Mucosa of rectum (tissue), 2 donors: ENCODE data around the gene SASH1.
"Not testable (repeated sequence)": the region's sequence is repeated elsewhere in the genome, so short reads cannot be mapped to it uniquely, and the experiment has no call there.

Experiments
- H3K27ac ChIP-seq, 2 donors: one replicate each; pipeline ENCODE4 v1.7.0; 2013; ENCODE audit warnings: inconsistent platforms in 2 of 2, low read depth in 2 of 2, low read length in 2 of 2
- H3K27me3 ChIP-seq, 2 donors: one replicate each; pipeline ENCODE4 v1.7.0; 2013; ENCODE audit warnings: low read length in 2 of 2; ENCODE audit not compliant: control insufficient read depth in 2 of 2, insufficient read depth in 2 of 2
- H3K36me3 ChIP-seq, 2 donors: one replicate each; pipeline ENCODE4 v1.7.0; 2013; ENCODE audit warnings: low read length in 2 of 2; ENCODE audit not compliant: control insufficient read depth in 2 of 2, insufficient read depth in 2 of 2
- H3K4me1 ChIP-seq, 2 donors: one replicate each; pipeline ENCODE4 v1.7.0; 2013; ENCODE audit warnings: low read length in 2 of 2, mild to moderate bottlenecking in 1 of 2; ENCODE audit not compliant: control insufficient read depth in 2 of 2, insufficient read depth in 2 of 2
- H3K4me3 ChIP-seq, 2 donors: one replicate each; pipeline ENCODE4 v1.7.0; 2013; ENCODE audit warnings: low read length in 2 of 2
- H3K9ac ChIP-seq, 2 donors: one replicate each; pipeline ENCODE4 v1.7.0; 2013; ENCODE audit warnings: low read length in 2 of 2, low read depth in 1 of 2, mild to moderate bottlenecking in 1 of 2
- H3K9me3 ChIP-seq, 2 donors: one replicate each; pipeline ENCODE4 v1.7.0; 2013; ENCODE audit warnings: low read length in 2 of 2; ENCODE audit not compliant: control insufficient read depth in 2 of 2
- donor health status: healthy.
- donor health status: Normal muscosa, but diverticular disease.

The SASH1 gene

GRCh38 chr6:148364056-148364824, 21.6 kb downstream of the SASH1 start:
- no peaks in the 10 kb centered on the region for H3K4me1 ChIP-seq
- no peak overlapping the region for H3K4me3 ChIP-seq

GRCh38 chr6:148365041-148365440, 22.4 kb downstream of the SASH1 start:
- no peaks in the 10 kb centered on the region for H3K4me1 ChIP-seq
- no peaks in the 10 kb centered on the region for H3K9me3 ChIP-seq
- no peak overlapping the region for H3K4me3 ChIP-seq
- H3K36me3 ChIP-seq: no peaks in the 10 kb centered on the region
- H3K27me3 ChIP-seq: no peaks in the 10 kb centered on the region
- H3K27ac ChIP-seq: no peak overlapping the region
- H3K9ac ChIP-seq: no peak overlapping the region

More at GRCh38 chr6:148364056-148364824, 21.6 kb downstream of the SASH1 start:
- Histone ChIP-seq H3K27ac (peak overlapping the region; percentile 33 to 63), H3K9me3 (no peaks in the 10 kb centered on the region), H3K36me3 (no peaks in the 10 kb centered on the region), H3K9ac (no peak overlapping the region), H3K27me3 (no peaks in the 10 kb centered on the region)

- Histone ChIP-seq H3K27ac (peak overlapping the region in 1 of 2 donors; percentile 5), H3K9ac (no peak overlapping the region), H3K36me3 (no peaks in the 10 kb centered on the region), H3K4me3 (no peak overlapping the region), H3K4me1 (no peaks in the 10 kb centered on the region), H3K9me3 (no peaks in the 10 kb centered on the region), H3K27me3 (no peaks in the 10 kb centered on the region)
Observed at GRCh38 chr6:148367411-148368024, 24.9 kb downstream of the SASH1 start.

- Histone ChIP-seq H3K27me3 (no peaks in the 10 kb centered on the region), H3K27ac (no peak overlapping the region), H3K9ac (no peak overlapping the region), H3K4me3 (no peak overlapping the region), H3K36me3 (no peaks in the 10 kb centered on the region), H3K9me3 (no peaks in the 10 kb centered on the region), H3K4me1 (no peaks in the 10 kb centered on the region)
Observed at GRCh38 chr6:148370176-148370575, 27.5 kb downstream of the SASH1 start.

- Histone ChIP-seq H3K27ac (no peak overlapping the region), H3K4me1 (no peaks in the 10 kb centered on the region), H3K9me3 (no peaks in the 10 kb centered on the region), H3K36me3 (no peaks in the 10 kb centered on the region), H3K4me3 (no peak overlapping the region), H3K27me3 (no peaks in the 10 kb centered on the region), H3K9ac (no peak overlapping the region)
Observed at GRCh38 chr6:148374040-148374774, 31.6 kb downstream of the SASH1 start.

- Histone ChIP-seq H3K4me1 (no peaks in the 10 kb centered on the region), H3K4me3 (no peak overlapping the region), H3K27ac (no peak overlapping the region), H3K9ac (no peak overlapping the region), H3K9me3 (no peaks in the 10 kb centered on the region), H3K27me3 (no peaks in the 10 kb centered on the region), H3K36me3 (no peaks in the 10 kb centered on the region)
Observed at GRCh38 chr6:148375401-148375800, 32.8 kb downstream of the SASH1 start.

GRCh38 chr6:148379481-148379880, 36.8 kb downstream of the SASH1 start:
- H3K27ac ChIP-seq: no peak overlapping the region
- no peak overlapping the region for H3K4me3 ChIP-seq
- no peaks in the 10 kb centered on the region for H3K27me3 ChIP-seq
- no peaks in the 10 kb centered on the region for H3K4me1 ChIP-seq
- H3K36me3 ChIP-seq: no peaks in the 10 kb centered on the region
- H3K9me3 ChIP-seq: no peaks in the 10 kb centered on the region
- H3K9ac ChIP-seq: no peak overlapping the region

GRCh38 chr6:148379966-148380713, 37.5 kb downstream of the SASH1 start:
- Histone ChIP-seq H3K4me1 (no peaks in the 10 kb centered on the region), H3K9ac (no peak overlapping the region), H3K27me3 (no peaks in the 10 kb centered on the region), H3K9me3 (no peaks in the 10 kb centered on the region), H3K4me3 (no peak overlapping the region), H3K27ac (no peak overlapping the region), H3K36me3 (no peaks in the 10 kb centered on the region)

- H3K27ac ChIP-seq, H3K27me3 ChIP-seq, H3K36me3 ChIP-seq, H3K4me1 ChIP-seq, H3K9me3 ChIP-seq, H3K4me3 ChIP-seq, H3K9ac ChIP-seq: not testable (repeated sequence)
Observed at GRCh38 chr6:148382051-148382450, 39.4 kb downstream of the SASH1 start.

- H3K27ac ChIP-seq: no peak overlapping the region
- no peaks in the 10 kb centered on the region for H3K36me3 ChIP-seq
- H3K9ac ChIP-seq: no peak overlapping the region
- no peak overlapping the region for H3K4me3 ChIP-seq
- H3K4me1 ChIP-seq: no peaks in the 10 kb centered on the region
- H3K27me3 ChIP-seq: no peaks in the 10 kb centered on the region
- no peaks in the 10 kb centered on the region for H3K9me3 ChIP-seq
Observed at GRCh38 chr6:148382861-148383260, 40.2 kb downstream of the SASH1 start.
